ENCODE measurements around the gene SERPINA12. TPM values are rescaled to one million over a fixed set of nuclear protein-coding genes. Genes with fewer than 3 reads are reported as not detected.

The SERPINA12 gene
- total and polyA plus RNA-seq, 2 experiments from 2014 or later = not detected

GRCh38 chr14:94550041-94550440 lies 40.8 kb upstream of the SERPINA12 start:
- Histone ChIP-seq H3K79me2 (replicated peaks; ENCODE audit: insufficient read depth) (no peaks in the 10 kb centered on the region), H3K27me3 (ENCODE audit: insufficient read depth) (no peaks in the 10 kb centered on the region), H3F3A (replicated peaks; ENCODE audit: low read depth) (no peaks in the 10 kb centered on the region), H4K20me1 (replicated peaks; ENCODE audit: insufficient read depth) (no peaks in the 10 kb centered on the region), H3K9me2 (ENCODE audit: insufficient read depth) (no peaks in the 10 kb centered on the region), H3K36me3 (ENCODE audit: insufficient read depth) (no peaks in the 10 kb centered on the region), H3K4me2 (no peak overlapping the region), H3K27ac (ENCODE audit: low read depth) (no peak overlapping the region), H2AFZ (peak overlapping the region; percentile 83; the same call in 1 of the 2 replicates), H3K4me3 (no peak overlapping the region), H3K4me1 (ENCODE audit: insufficient read depth) (peaks cover 1% of the 10 kb centered on the region; the same call in 1 of the 2 replicates)
- Mint-ChIP-seq H3K4me1 (no peaks in the 10 kb centered on the region; the same call in none of the 3 replicates), H3K4me3 (no peak overlapping the region), H3K27ac (no peak overlapping the region), H3K9me3 (peaks cover 10% of the 10 kb centered on the region; the same call in 2 of the 3 replicates), H3K36me3 (ENCODE audit: low read depth) (no peaks in the 10 kb centered on the region), H3K27me3 (ENCODE audit: insufficient read depth, low read depth, poor library complexity) (peaks cover 11% of the 10 kb centered on the region)
- ATAC-seq (peak; percentile 68), DNase-seq (ENCODE audit: low spot score) (peak; percentile 27)
- TF ChIP-seq NANOG (IDR thresholded peaks at IDR 0.05; ENCODE audit: borderline replicate concordance) (no peak), CREB1 (CRISPR knock-in tag; IDR thresholded peaks at IDR 0.05; ENCODE audit: low read depth) (no peak), JUNB (IDR thresholded peaks at IDR 0.05; ENCODE audit: unreplicated experiment) (no peak), REST (IDR thresholded peaks at IDR 0.05; ENCODE audit: unreplicated experiment) (no peak), EZH2phosphoT487 (IDR thresholded peaks at IDR 0.05; ENCODE audit: unreplicated experiment) (no peak), ZNF114 (CRISPR knock-in tag; IDR thresholded peaks at IDR 0.05) (no peak), EZH2 (IDR thresholded peaks at IDR 0.05; ENCODE audit: low read depth, unreplicated experiment) (no peak), CTCF (conservative IDR thresholded peaks at IDR 0.05; ENCODE audit: low read depth in 2 of 2) (peak in 1 of 2 experiments; percentile 36; a peak in 2 of 4 replicates)
- TF ChIP-seq, protein P1, sequence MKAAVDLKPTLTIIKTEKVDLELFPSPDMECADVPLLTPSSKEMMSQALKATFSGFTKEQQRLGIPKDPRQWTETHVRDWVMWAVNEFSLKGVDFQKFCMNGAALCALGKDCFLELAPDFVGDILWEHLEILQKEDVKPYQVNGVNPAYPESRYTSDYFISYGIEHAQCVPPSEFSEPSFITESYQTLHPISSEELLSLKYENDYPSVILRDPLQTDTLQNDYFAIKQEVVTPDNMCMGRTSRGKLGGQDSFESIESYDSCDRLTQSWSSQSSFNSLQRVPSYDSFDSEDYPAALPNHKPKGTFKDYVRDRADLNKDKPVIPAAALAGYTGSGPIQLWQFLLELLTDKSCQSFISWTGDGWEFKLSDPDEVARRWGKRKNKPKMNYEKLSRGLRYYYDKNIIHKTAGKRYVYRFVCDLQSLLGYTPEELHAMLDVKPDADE (IDR thresholded peaks at IDR 0.05) = no peak
